GM23338 (cell line): ENCODE measurements around the gene ZBTB7A. TPM values are rescaled to one million over a fixed set of nuclear protein-coding genes. Genes with fewer than 3 reads are reported as not detected.

Source experiments
- ATAC-seq: fragments of 200-7000 bp; cut with Tn5 transposase; 3 replicates; pipeline ENCODE4 v1.9.1; 2020
- DNase-seq: peaks from one replicate; pipeline ENCODE4 v3.0.0-alpha.2; 2015; ENCODE audit warnings: low spot score
- H2AFZ ChIP-seq: fragments of 200-600 bp; sonication (generic); 2 replicates; pipeline ENCODE4 v1.8.0; 2016; ENCODE audit warnings: antibody characterized with exemption, mild to moderate bottlenecking, moderate library complexity
- H3F3A ChIP-seq: fragments of 200-600 bp; sonication (generic); replicated peaks from 2 replicates; pipeline ENCODE4 v1.8.0; 2017; ENCODE audit warnings: antibody characterized with exemption, mixed run types, low read depth
- H3K27ac ChIP-seq: fragments of 200-600 bp; sonication (generic); 2 replicates; pipeline ENCODE4 v1.6.1; 2016; ENCODE audit warnings: low read depth
- H3K27me3 ChIP-seq: fragments of 200-600 bp; sonication (generic); 2 replicates; pipeline ENCODE4 v1.8.0; 2016; ENCODE audit warnings: mild to moderate bottlenecking, mixed run types, moderate library complexity; ENCODE audit not compliant: insufficient read depth
- H3K36me3 ChIP-seq: fragments of 200-600 bp; sonication (generic); 2 replicates; pipeline ENCODE4 v1.8.0; 2016; ENCODE audit warnings: mild to moderate bottlenecking; ENCODE audit not compliant: insufficient read depth
- H3K4me1 ChIP-seq: fragments of 200-600 bp; sonication (generic); 2 replicates; pipeline ENCODE4 v1.8.0; 2016; ENCODE audit warnings: mild to moderate bottlenecking, moderate library complexity; ENCODE audit not compliant: insufficient read depth
- H3K4me2 ChIP-seq: fragments of 200-600 bp; sonication (generic); 2 replicates; pipeline ENCODE4 v1.7.1; 2017; ENCODE audit warnings: mixed run types
- H3K4me3 ChIP-seq: fragments of 200-600 bp; sonication (generic); 2 replicates; pipeline ENCODE4 v1.6.1; 2016; ENCODE audit warnings: mixed run types
- H3K79me2 ChIP-seq: fragments of 200-600 bp; sonication (generic); replicated peaks from 2 replicates; pipeline ENCODE4 v1.8.0; 2017; ENCODE audit warnings: mild to moderate bottlenecking; ENCODE audit not compliant: insufficient read depth
- H3K9me2 ChIP-seq: fragments of 200-600 bp; sonication (generic); 2 replicates; pipeline ENCODE4 v1.8.0; 2017; ENCODE audit not compliant: insufficient read depth
- H4K20me1 ChIP-seq: fragments of 200-600 bp; sonication (generic); replicated peaks from 2 replicates; pipeline ENCODE4 v1.8.0; 2017; ENCODE audit warnings: mild to moderate bottlenecking; ENCODE audit not compliant: insufficient read depth
- H3K27ac Mint-ChIP-seq: 2 replicates; pipeline ENCODE4 v1.8.0; 2020; ENCODE audit warnings: inconsistent platforms, mild to moderate bottlenecking, moderate library complexity, mixed read lengths
- H3K27me3 Mint-ChIP-seq: 3 replicates; pipeline ENCODE4 v1.8.0; 2022; ENCODE audit warnings: low read depth, mild to moderate bottlenecking, moderate library complexity, mixed read lengths, inconsistent platforms; ENCODE audit not compliant: insufficient read depth, poor library complexity
- H3K36me3 Mint-ChIP-seq: 3 replicates; pipeline ENCODE4 v1.8.0; 2021; ENCODE audit warnings: low read depth, mild to moderate bottlenecking, inconsistent platforms, moderate library complexity, mixed read lengths
- H3K4me1 Mint-ChIP-seq: 3 replicates; pipeline ENCODE4 v1.8.0; 2020; ENCODE audit warnings: mild to moderate bottlenecking, inconsistent platforms, mixed read lengths
- H3K4me3 Mint-ChIP-seq: 3 replicates; pipeline ENCODE4 v1.8.0; 2021; ENCODE audit warnings: moderate library complexity, mild to moderate bottlenecking, inconsistent platforms, mixed read lengths
- H3K9me3 Mint-ChIP-seq: 3 replicates; pipeline ENCODE4 v1.8.0; 2020; ENCODE audit warnings: moderate library complexity, mild to moderate bottlenecking, inconsistent platforms, mixed read lengths
- CREB1 ChIP-seq: fragments of 250-450 bp; sonication (Bioruptor Pico); IDR thresholded peaks from 2 replicates; pipeline ENCODE4 v1.5.0; 2020; ENCODE audit warnings: low read depth, mild to moderate bottlenecking, moderate library complexity
- CTCF ChIP-seq, 2 experiments: fragments of 200-600 bp in 1 of 2; sonication (generic) in 1 of 2; conservative IDR thresholded peaks; 2 replicates each; pipeline versions ENCODE4 v1.5.1 to v1.6.1; 2016 to 2017; ENCODE audit warnings: antibody characterized with exemption in 2 of 2, low read depth in 2 of 2, mild to moderate bottlenecking in 2 of 2, moderate library complexity in 1 of 2
- ETS1 ChIP-seq: IDR thresholded peaks from 2 replicates; pipeline ENCODE4 v1.6.1; 2016; ENCODE audit warnings: antibody characterized with exemption
- EZH2 ChIP-seq: fragments of 200-600 bp; sonication (generic); IDR thresholded peaks from one replicate; pipeline ENCODE4 v1.8.0; 2017; ENCODE audit warnings: antibody characterized with exemption, mild to moderate bottlenecking, low read depth; ENCODE audit not compliant: unreplicated experiment
- EZH2phosphoT487 ChIP-seq: fragments of 200-600 bp; sonication (generic); IDR thresholded peaks from one replicate; pipeline ENCODE4 v1.8.1; 2018; ENCODE audit warnings: antibody characterized with exemption; ENCODE audit not compliant: unreplicated experiment
- JUNB ChIP-seq: IDR thresholded peaks from one replicate; pipeline ENCODE4 v1.6.1; 2016; ENCODE audit warnings: antibody characterized with exemption; ENCODE audit not compliant: unreplicated experiment
- NANOG ChIP-seq: IDR thresholded peaks from 2 replicates; pipeline ENCODE4 v1.6.1; 2016; ENCODE audit warnings: antibody characterized with exemption, borderline replicate concordance
- POLR2AphosphoS5 ChIP-seq: IDR thresholded peaks from 2 replicates; pipeline ENCODE4 v1.6.1; 2016; ENCODE audit warnings: antibody characterized with exemption, low read depth
- REST ChIP-seq: IDR thresholded peaks from one replicate; pipeline ENCODE4 v1.6.1; 2018; ENCODE audit warnings: antibody characterized with exemption; ENCODE audit not compliant: unreplicated experiment
- STAT1 ChIP-seq: IDR thresholded peaks from one replicate; pipeline ENCODE4 v1.6.1; 2016; ENCODE audit warnings: antibody characterized with exemption; ENCODE audit not compliant: unreplicated experiment
- ZNF114 ChIP-seq: fragments of 250-450 bp; sonication (Bioruptor Pico); IDR thresholded peaks from 2 replicates; pipeline ENCODE4 v1.5.0; 2020; ENCODE audit warnings: mild to moderate bottlenecking, moderate library complexity
- ZNF331 ChIP-seq: fragments of 250-450 bp; sonication (Bioruptor Pico); IDR thresholded peaks from 2 replicates; pipeline ENCODE4 v1.5.0; 2020; ENCODE audit warnings: low read depth, mild to moderate bottlenecking, moderate library complexity
- ZNF462 ChIP-seq: fragments of 250-450 bp; sonication (Bioruptor Pico); IDR thresholded peaks from 2 replicates; pipeline ENCODE4 v1.5.0; 2020; ENCODE audit warnings: mild to moderate bottlenecking, moderate library complexity
- polyA plus RNA-seq: library from polyadenylated mRNA; unstranded; fragments of >200 nt; fragmentation: Nextera tagmentation; extraction: Ambion mirVana; gene quantifications from 2 replicates; pipeline ENCODE4 v1.2.1, GENCODE V29; 2016
- total RNA-seq: library from RNA; depleted of rRNA; stranded (reverse); fragments of >200 nt; shearing (Covaris generic); gene quantifications from 2 replicates; pipeline ENCODE4 v1.2.3, GENCODE V29; 2014

Gene ZBTB7A
- total and polyA plus RNA-seq, 2 experiments from 2014 or later = 9.5 to 35.0 TPM

- no peaks in the 10 kb centered on the region for H3K27me3 ChIP-seq
- peaks cover 14% of the 10 kb centered on the region for H4K20me1 ChIP-seq
- peak overlapping the region; percentile 55; the same call in 1 of the 2 replicates for H3K27ac ChIP-seq
- Mint-ChIP-seq H3K27me3 (peaks cover 12% of the 10 kb centered on the region), H3K4me3 (peak overlapping the region; percentile 86; the same call in 2 of the 3 replicates), H3K36me3 (peaks cover 9% of the 10 kb centered on the region), H3K27ac (no peak overlapping the region), H3K4me1 (peaks cover 17% of the 10 kb centered on the region), H3K9me3 (no peaks in the 10 kb centered on the region)
- ATAC-seq (no peak), DNase-seq (no peak)
- no peaks in the 10 kb centered on the region for H3K9me2 ChIP-seq
- H3K4me2 ChIP-seq = no peak overlapping the region
- no peak overlapping the region for H2AFZ ChIP-seq
- no peak overlapping the region for H3K4me3 ChIP-seq
- peaks cover 44% of the 10 kb centered on the region for H3K79me2 ChIP-seq
- H3K4me1 ChIP-seq = peaks cover 14% of the 10 kb centered on the region; the same call in 1 of the 2 replicates
- H3K36me3 ChIP-seq = peaks cover 3% of the 10 kb centered on the region; the same call in 1 of the 2 replicates
- peaks cover 6% of the 10 kb centered on the region; the same call in 1 of the 2 replicates for H3F3A ChIP-seq
- TF ChIP-seq ETS1 = no peak
- TF ChIP-seq ZNF331 (CRISPR knock-in tag) = no peak
- TF ChIP-seq ZNF114 (CRISPR knock-in tag) = no peak
- TF ChIP-seq NANOG = no peak
- TF ChIP-seq JUNB = no peak
- no peak for TF ChIP-seq STAT1
- no peak for TF ChIP-seq CREB1 (CRISPR knock-in tag)
- no peak for TF ChIP-seq EZH2phosphoT487
- no peak for TF ChIP-seq CTCF (conservative IDR thresholded peaks at IDR 0.05; ENCODE audit: low read depth in 2 of 2)
- TF ChIP-seq POLR2AphosphoS5 = no peak
- no peak for TF ChIP-seq REST
- TF ChIP-seq EZH2 = no peak
- no peak for TF ChIP-seq ZNF462
These were observed 56.5 kb downstream of the ZBTB7A start for GRCh38 chr19:4009990-4010807.
